GM19468 (cell line): ENCODE measurements around the gene NR6A1.
"Not testable (repeated sequence)": the region's sequence is repeated elsewhere in the genome, so short reads cannot be mapped to it uniquely, and the experiment has no call there.

ENCODE experiments used
- ATAC-seq: cut with Tn5 transposase; IDR thresholded peaks from one replicate; pipeline ENCODE4 v1.9.1; 2021; ENCODE audit warnings: mild to moderate bottlenecking, moderate library complexity, moderate number of reproducible peaks; ENCODE audit not compliant: unreplicated experiment; ENCODE audit errors: extremely low read depth

NR6A1 gene

GRCh38 chr9:124735121-124735520 is 36.0 kb downstream of the NR6A1 start:
- ATAC-seq = no peak

GRCh38 chr9:124734741-124735083 is 36.4 kb downstream of the NR6A1 start:
- ATAC-seq = not testable (repeated sequence)

GRCh38 chr9:124733964-124734740 is 37.0 kb downstream of the NR6A1 start:
- no peak for ATAC-seq

- ATAC-seq = no peak
Observed at GRCh38 chr9:124730772-124731171, 40.3 kb downstream of the NR6A1 start.

GRCh38 chr9:124726886-124727285 is 44.2 kb downstream of the NR6A1 start:
- no peak for ATAC-seq

- ATAC-seq = no peak
Observed at GRCh38 chr9:124725068-124725452, 46.1 kb downstream of the NR6A1 start.

- ATAC-seq = no peak
Observed at GRCh38 chr9:124724415-124725067, 46.6 kb downstream of the NR6A1 start.

- no peak for ATAC-seq
Observed at GRCh38 chr9:124723352-124723751, 47.8 kb downstream of the NR6A1 start.

GRCh38 chr9:124721109-124721906 is 49.8 kb downstream of the NR6A1 start:
- no peak for ATAC-seq

- ATAC-seq = no peak
Observed at GRCh38 chr9:124720429-124721108, 50.5 kb downstream of the NR6A1 start.

GRCh38 chr9:124718928-124719327 is 52.2 kb downstream of the NR6A1 start:
- no peak for ATAC-seq

- no peak for ATAC-seq
Observed at GRCh38 chr9:124717597-124717996, 53.5 kb downstream of the NR6A1 start.

- no peak for ATAC-seq
Observed at GRCh38 chr9:124716808-124717207, 54.3 kb downstream of the NR6A1 start.

GRCh38 chr9:124710766-124711165 is 60.3 kb downstream of the NR6A1 start:
- ATAC-seq = no peak

GRCh38 chr9:124709292-124709690 is 61.8 kb downstream of the NR6A1 start:
- no peak for ATAC-seq

GRCh38 chr9:124708633-124709291 is 62.3 kb downstream of the NR6A1 start:
- no peak for ATAC-seq

GRCh38 chr9:124708074-124708473 is 63.0 kb downstream of the NR6A1 start:
- ATAC-seq = no peak

GRCh38 chr9:124707666-124708065 is 63.4 kb downstream of the NR6A1 start:
- ATAC-seq = no peak

GRCh38 chr9:124706685-124707084 is 64.4 kb downstream of the NR6A1 start:
- no peak for ATAC-seq

- no peak for ATAC-seq
Observed at GRCh38 chr9:124699575-124699974, 71.5 kb downstream of the NR6A1 start.
